ENCODE data around the gene FAM3C. TPM values are rescaled to one million over a fixed set of nuclear protein-coding genes. Genes with fewer than 3 reads are reported as not detected.

Gene FAM3C
- total and polyA plus RNA-seq, 2 experiments from 2014 or later: 33.9 to 60.3 TPM

GRCh38 chr7:121322460-121322859, 73.6 kb downstream of the FAM3C start:
- Histone ChIP-seq H3K4me1 (ENCODE audit: insufficient read depth) (no peaks in the 10 kb centered on the region), H2AFZ (no peak overlapping the region), H4K20me1 (replicated peaks; ENCODE audit: insufficient read depth) (no peaks in the 10 kb centered on the region), H3K4me3 (no peak overlapping the region), H3F3A (replicated peaks; ENCODE audit: low read depth) (no peaks in the 10 kb centered on the region), H3K79me2 (replicated peaks; ENCODE audit: insufficient read depth) (no peaks in the 10 kb centered on the region), H3K9me2 (ENCODE audit: insufficient read depth) (no peaks in the 10 kb centered on the region), H3K27ac (ENCODE audit: low read depth) (no peak overlapping the region), H3K27me3 (ENCODE audit: insufficient read depth) (no peaks in the 10 kb centered on the region), H3K4me2 (no peak overlapping the region), H3K36me3 (ENCODE audit: insufficient read depth) (no peaks in the 10 kb centered on the region)
- TF ChIP-seq ZNF462 (CRISPR knock-in tag; IDR thresholded peaks at IDR 0.05): no peak
- no peak for TF ChIP-seq CREB1 (CRISPR knock-in tag; IDR thresholded peaks at IDR 0.05; ENCODE audit: low read depth)
- no peak for TF ChIP-seq CTCF (conservative IDR thresholded peaks at IDR 0.05; ENCODE audit: low read depth in 2 of 2)
- TF ChIP-seq NANOG (IDR thresholded peaks at IDR 0.05; ENCODE audit: borderline replicate concordance): no peak
- TF ChIP-seq, protein P1, sequence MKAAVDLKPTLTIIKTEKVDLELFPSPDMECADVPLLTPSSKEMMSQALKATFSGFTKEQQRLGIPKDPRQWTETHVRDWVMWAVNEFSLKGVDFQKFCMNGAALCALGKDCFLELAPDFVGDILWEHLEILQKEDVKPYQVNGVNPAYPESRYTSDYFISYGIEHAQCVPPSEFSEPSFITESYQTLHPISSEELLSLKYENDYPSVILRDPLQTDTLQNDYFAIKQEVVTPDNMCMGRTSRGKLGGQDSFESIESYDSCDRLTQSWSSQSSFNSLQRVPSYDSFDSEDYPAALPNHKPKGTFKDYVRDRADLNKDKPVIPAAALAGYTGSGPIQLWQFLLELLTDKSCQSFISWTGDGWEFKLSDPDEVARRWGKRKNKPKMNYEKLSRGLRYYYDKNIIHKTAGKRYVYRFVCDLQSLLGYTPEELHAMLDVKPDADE (IDR thresholded peaks at IDR 0.05): no peak
- no peak for TF ChIP-seq JUNB (IDR thresholded peaks at IDR 0.05; ENCODE audit: unreplicated experiment)
- TF ChIP-seq, protein P2, sequence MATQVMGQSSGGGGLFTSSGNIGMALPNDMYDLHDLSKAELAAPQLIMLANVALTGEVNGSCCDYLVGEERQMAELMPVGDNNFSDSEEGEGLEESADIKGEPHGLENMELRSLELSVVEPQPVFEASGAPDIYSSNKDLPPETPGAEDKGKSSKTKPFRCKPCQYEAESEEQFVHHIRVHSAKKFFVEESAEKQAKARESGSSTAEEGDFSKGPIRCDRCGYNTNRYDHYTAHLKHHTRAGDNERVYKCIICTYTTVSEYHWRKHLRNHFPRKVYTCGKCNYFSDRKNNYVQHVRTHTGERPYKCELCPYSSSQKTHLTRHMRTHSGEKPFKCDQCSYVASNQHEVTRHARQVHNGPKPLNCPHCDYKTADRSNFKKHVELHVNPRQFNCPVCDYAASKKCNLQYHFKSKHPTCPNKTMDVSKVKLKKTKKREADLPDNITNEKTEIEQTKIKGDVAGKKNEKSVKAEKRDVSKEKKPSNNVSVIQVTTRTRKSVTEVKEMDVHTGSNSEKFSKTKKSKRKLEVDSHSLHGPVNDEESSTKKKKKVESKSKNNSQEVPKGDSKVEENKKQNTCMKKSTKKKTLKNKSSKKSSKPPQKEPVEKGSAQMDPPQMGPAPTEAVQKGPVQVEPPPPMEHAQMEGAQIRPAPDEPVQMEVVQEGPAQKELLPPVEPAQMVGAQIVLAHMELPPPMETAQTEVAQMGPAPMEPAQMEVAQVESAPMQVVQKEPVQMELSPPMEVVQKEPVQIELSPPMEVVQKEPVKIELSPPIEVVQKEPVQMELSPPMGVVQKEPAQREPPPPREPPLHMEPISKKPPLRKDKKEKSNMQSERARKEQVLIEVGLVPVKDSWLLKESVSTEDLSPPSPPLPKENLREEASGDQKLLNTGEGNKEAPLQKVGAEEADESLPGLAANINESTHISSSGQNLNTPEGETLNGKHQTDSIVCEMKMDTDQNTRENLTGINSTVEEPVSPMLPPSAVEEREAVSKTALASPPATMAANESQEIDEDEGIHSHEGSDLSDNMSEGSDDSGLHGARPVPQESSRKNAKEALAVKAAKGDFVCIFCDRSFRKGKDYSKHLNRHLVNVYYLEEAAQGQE (IDR thresholded peaks at IDR 0.05; ENCODE audit: unreplicated experiment): no peak
- TF ChIP-seq STAT1 (IDR thresholded peaks at IDR 0.05; ENCODE audit: unreplicated experiment): no peak
- no peak for TF ChIP-seq ZNF114 (CRISPR knock-in tag; IDR thresholded peaks at IDR 0.05)
- TF ChIP-seq EZH2phosphoT487 (IDR thresholded peaks at IDR 0.05; ENCODE audit: unreplicated experiment): no peak
- TF ChIP-seq POLR2AphosphoS5 (IDR thresholded peaks at IDR 0.05; ENCODE audit: low read depth): no peak
- TF ChIP-seq EZH2 (IDR thresholded peaks at IDR 0.05; ENCODE audit: low read depth, unreplicated experiment): no peak
- no peak for TF ChIP-seq ZNF331 (CRISPR knock-in tag; IDR thresholded peaks at IDR 0.05; ENCODE audit: low read depth)
- Mint-ChIP-seq H3K27me3 (ENCODE audit: insufficient read depth, low read depth, poor library complexity) (peaks cover 2% of the 10 kb centered on the region), H3K9me3 (no peaks in the 10 kb centered on the region), H3K36me3 (ENCODE audit: low read depth) (no peaks in the 10 kb centered on the region), H3K27ac (no peak overlapping the region), H3K4me1 (no peaks in the 10 kb centered on the region), H3K4me3 (no peak overlapping the region)
- no peak for DNase-seq (ENCODE audit: low spot score)
- no peak for ATAC-seq

Data from GM23338 (cell line).